T-helper 1 cell treated with Interleukin-12 subunit alpha and Interleukin-12 subunit beta and Interleukin-4 antibody, amounts not matched to agents 30 ng/mL and 1 ng/mL, for 36 hours (primary cell): Measurements from ENCODE around the gene DLEC1. TPM values are rescaled to one million over a fixed set of nuclear protein-coding genes. Genes with fewer than 3 reads are reported as not detected.

Experiments
- intact Hi-C: fragments of 100-400 bp; cut with micrococcal nuclease; formaldehyde crosslinking; loops from one replicate; pipeline ENCODE4 v1.15.1; 2024
- total RNA-seq: library from RNA; stranded (reverse); gene quantifications from 2 replicates; pipeline ENCODE4 v1.2.3, GENCODE V29; 2022

Gene DLEC1
- total RNA-seq, 1 donor from 2014 or later: 3.9 TPM

GRCh38 chr3:38101811-38102443, 62.9 kb downstream of the DLEC1 start:
- intact Hi-C loops: no loop called here

- intact Hi-C loops: no loop called here
Measured at GRCh38 chr3:38102444-38102814, 63.4 kb downstream of the DLEC1 start.

DNA sequence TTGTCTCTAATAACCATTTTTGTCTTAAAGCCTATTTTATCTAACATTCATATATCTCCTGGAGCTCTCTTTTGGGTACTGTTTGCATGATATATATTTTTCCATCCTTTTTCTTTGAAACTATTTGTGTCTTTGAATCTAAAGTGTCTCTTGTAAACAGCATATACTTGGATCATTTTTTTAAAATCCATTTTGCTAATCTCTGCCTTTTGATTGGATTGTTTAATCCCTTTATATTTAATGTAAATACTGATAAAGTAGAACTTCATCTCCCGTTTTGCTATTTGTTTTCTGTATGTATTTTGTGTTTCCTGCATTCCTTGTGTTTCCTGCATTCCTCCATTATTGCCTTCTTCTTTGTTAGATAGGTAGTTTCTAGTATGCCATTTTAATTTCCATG, 66.5 kb downstream of the DLEC1 start:
- intact Hi-C loops: no loop called here

DNA sequence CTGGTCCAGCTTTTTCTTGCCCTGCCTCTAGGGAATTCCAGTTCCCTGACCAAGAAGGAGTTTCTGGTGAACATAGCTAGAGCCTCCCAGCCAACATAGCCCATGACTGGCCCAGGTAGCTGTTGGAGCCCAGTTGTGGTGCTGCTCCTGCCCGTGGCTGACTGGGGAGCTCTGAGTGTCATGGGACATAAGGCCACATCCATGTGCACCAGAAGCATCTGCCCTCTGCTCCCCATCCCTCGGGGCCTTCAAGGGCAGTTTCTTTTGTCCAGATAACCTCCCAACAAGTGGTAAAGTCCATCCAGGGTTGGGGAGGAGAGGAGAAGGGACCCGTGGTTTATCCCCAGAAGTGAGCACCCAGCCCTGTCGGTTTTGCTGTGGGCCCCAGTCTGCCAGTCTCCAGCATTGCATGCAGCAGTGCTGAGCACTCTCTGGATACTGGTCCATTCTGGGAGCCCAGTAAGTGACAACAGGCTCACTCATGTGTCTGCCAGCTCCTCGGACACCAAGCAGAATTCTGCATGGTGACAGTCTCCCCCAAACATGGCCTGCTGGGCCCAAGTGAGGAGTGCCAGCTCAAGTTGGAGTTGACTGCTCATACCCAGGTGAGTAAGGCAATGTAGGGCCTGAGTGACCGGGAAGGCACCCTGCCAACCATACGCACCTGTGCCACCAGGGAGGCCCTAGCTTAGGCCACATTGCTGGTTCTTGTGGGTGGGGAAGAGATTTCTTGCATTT, 69.1 kb downstream of the DLEC1 start:
- intact Hi-C loops: no loop called here

DNA sequence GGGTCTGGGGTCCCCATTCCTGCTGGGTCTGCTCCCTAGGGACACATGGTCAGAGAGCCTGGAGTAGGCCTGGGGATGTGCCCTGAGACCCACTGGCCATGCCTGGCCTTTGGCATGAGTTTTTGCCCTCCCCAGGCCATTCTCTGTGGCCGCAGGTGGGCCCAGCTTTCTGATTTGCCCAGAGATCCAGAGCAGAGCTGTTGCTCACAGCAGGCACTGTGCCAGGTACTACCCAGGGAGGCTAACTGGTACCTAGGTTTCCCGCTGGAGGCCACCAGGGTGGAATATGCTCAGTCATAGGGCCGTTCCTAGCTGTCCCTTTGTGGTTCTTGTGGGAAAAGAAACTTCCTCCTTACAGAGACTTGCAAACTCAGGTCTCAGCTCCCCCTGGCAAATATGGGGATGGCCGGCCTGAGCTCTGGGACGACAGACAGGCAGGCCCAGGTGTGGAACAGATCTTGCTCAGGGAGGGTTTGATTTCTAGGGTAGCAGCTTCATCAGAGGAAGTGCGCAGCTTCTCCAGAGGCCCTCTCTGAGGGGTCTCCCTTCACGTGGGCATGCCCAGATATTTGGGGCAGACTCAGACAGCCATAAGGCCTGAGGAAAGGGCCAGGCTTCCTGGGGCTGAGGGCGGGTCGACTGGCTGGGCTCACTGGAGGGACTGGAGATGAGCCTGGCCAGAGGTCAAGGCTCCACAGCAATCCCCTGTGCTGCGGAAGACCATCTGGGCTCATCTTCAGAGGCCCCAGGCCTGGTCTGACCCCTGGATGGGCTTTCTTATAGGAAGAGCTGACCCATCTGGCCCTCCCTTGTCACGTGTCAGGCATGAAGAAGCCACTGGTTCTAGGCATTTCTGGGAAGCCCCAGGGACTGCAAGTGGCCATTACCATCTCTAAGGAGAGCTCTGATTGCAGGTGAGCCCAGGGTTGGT, 69.9 kb downstream of the DLEC1 start:
- intact Hi-C loops: no loop called here

DNA sequence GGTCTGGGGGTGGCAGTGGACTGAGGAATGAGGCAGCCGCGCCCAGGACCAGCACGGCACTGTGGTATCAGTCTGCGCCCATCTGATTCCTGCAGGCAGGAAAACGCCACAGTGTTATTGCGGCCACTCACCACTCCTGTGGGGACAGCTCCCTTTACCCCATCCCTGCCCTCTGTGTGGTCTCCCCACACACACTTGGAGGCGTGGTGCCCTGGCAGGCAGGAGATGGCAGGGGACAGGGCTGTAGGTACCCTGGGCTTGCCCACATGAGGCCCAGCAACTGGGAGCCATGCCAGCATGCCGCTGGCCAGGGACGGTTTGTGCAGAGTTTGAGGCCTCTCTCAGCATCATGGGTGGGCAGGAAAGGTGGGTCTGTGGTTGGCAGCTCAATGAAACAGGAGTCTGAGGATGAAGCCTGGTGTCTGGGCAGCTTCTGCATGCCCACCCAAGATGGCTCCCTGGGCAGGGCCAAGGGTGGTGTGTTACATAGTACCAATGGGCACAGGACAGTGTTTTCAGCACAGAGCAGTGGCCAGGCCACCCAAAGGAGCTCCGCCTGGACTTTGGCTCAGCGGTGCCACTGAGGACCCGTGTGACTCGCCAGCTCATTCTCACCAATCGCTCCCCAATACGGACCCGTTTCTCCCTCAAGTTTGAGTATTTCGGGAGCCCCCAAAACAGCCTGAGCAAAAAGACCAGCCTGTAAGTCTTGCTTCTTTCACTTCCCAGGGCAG, 70.7 kb downstream of the DLEC1 start:
- intact Hi-C loops: no loop called here

DNA sequence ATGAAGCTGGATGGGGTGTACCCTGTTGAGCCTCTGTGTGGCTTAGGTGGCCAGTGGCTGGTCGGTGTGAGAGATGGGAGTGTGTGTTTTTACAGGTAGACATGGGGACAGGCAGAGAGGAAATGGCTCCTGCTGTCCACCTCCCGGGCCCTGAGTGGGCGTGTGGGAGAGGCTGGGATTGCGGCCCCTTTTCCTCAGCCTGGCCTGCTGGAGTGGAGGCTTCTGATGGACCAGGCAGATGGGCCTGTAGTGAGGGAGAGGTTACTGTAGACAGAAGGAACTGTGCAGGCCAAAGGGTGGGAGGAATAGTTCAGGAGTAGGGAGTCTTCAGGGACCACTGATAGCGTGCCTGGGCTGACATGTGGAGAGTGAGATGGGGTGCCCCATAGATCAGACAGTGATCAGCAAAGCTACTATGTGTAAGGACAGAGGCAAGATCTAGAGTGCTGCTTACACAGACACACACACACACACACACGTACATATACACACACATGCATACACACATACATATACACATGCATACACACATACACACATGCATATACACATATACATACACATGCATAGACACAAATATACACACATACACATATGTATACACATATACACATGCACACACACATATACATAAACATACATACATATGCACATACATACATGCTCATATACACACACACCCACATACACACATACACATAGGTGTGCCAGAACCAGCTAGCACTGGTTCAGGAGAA, 71.5 kb downstream of the DLEC1 start:
- intact Hi-C loops: no loop called here

- intact Hi-C loops: no loop called here
Measured at GRCh38 chr3:38111201-38111600, 72.2 kb downstream of the DLEC1 start.

DNA sequence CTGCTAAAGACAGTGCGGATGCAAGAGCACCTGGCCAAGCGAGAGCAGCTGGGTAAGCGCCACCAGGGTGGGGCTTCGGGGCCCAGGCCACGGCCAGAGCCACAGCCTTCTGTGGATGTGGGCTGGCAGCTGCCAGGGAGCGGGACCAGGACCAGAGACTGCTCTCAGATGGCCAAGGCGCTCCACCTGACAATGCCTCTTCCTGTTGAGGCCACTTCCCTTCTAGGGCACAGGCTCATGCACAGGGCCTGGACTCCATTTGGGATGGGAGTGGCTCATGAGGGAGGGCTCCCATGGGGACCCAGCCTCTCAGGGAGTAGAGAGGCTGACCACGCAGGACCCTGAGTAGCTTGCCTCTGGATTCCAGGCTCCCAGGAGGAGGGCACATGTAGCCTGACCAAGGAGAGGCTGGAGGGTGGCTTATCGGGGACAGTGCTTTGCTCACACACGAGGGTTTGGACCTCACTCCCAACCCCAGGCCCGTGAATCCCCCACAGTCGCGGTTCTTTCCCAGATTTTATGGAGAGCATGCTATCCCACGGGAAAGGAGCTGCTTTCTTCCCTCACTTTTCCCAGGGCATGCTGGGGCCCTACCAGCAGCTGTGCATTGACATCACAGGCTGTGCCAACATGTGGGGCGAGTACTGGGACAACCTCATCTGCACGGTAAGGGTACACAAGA, 72.8 kb downstream of the DLEC1 start:
- intact Hi-C loops: no loop called here

GRCh38 chr3:38112378-38112761, 73.4 kb downstream of the DLEC1 start:
- intact Hi-C loops: no loop called here

DNA sequence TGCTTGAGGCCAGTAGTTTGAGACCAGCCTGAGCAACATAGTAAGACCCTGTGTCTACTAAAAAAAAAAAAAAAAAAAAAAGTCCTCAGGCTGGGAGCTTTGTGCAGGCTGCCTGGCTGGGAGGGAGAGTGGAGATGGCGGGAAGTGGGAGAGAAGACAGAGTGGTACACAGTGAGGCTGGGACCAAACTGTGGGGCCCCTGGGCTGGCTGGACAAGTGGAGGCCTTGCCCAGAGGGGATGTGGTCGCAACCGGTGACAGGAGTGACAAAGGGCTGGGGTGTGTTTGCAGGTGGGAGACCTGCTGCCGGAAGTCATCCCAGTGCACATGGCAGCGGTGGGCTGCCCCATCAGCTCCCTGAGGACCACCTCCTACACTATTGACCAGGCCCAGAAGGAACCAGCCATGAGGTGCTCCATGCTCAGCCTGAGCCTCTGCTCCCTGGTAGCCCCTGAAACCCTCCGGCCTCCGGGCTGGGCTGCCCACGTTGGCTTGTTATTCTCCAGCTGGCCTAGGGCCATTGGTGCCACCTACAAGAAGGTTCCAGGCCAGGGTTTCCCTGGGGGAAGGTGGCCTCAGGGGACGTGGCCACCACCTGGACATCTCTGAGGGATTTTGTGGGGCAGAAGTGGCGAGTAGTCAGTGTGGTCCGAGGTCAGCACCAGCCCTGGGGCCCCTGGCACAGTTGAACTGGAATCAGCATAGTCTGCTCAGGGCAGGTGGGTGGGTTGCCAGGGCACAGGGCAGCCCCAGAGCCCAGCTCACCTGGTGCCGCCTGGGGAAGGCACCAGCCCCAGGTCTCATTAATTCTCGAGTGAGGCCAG, 75.3 kb downstream of the DLEC1 start:
- intact Hi-C loops: no loop called here

DNA sequence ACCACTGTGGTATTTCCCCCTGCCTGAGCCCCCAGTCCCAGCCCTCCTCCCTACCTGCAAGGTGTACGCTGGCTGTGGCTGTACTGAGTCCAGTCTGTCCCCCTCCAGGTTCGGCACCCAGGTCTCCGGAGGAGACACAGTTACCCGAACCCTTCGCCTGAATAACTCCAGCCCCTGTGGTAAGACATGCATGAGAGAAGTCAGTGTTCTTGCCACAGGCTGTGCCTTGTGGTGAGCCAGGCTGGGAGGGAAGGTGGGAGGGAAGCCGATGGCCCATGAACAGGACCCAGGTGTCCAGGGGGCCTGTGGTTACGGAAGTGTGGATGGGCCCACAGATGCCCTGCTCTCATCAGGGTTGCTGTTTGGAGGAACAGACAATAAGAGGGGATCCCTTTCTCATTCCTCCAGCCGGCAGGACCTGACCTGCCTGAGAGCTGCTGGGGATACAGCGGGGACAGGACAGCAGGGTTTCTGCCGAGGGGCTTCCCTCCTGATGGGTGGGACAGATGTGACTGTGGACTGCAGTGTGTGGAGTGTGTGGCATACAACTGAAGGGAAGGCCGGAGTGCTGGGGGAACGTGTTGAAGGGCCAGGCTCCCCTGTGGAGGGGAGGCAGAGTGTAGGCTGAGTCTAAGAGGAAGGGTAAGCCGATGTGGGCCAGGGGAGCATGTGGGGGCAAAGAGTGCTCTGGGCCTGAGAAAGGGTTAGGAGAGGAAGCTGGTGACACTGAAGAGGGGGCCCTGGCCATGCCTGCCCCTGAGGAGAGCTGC, 76.1 kb downstream of the DLEC1 start:
- intact Hi-C loops: loop anchor here (5.0 kb wide), 2 partner anchors 142 to 537 kb away; no protein-coding TSS in a partner anchor

- intact Hi-C loops: loop anchor here (5.0 kb wide), 2 partner anchors 141 to 536 kb away; no protein-coding TSS in a partner anchor
Measured at GRCh38 chr3:38115645-38116427, 76.8 kb downstream of the DLEC1 start.

DNA sequence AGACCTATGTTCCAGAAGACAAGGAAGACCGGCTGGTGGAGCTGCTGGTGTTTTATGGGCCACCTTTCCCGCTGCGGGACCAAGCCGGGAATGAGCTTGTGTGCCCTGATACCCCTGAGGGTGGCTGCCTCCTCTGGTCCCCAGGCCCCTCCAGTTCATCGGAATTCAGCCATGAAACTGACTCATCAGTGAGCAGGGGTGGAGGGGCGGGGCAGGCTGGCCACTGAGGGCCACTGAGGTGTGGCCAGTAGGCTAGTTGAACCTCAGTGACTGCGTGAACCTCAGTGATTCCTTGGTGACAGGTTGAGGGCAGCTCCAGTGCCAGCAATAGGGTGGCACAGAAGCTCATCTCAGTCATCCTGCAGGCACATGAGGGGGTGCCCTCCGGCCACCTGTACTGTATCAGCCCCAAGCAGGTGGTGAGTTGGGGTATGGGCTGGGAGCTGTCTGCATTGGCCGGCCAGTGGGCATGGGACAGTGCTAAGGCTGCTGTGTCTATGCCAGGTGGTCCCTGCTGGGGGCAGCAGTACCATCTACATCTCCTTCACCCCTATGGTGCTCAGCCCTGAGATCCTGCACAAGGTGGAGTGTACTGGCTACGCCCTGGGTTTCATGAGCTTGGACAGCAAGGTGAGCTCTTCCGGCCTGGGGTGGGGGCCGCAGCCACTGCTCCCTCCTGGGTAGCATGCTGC, 77.6 kb downstream of the DLEC1 start:
- intact Hi-C loops: loop anchor here (5.0 kb wide), 2 partner anchors 141 to 536 kb away; no protein-coding TSS in a partner anchor

- intact Hi-C loops: loop anchor here (5.0 kb wide), 2 partner anchors 140 to 535 kb away; no protein-coding TSS in a partner anchor
Measured at GRCh38 chr3:38117163-38117716, 78.2 kb downstream of the DLEC1 start.

DNA sequence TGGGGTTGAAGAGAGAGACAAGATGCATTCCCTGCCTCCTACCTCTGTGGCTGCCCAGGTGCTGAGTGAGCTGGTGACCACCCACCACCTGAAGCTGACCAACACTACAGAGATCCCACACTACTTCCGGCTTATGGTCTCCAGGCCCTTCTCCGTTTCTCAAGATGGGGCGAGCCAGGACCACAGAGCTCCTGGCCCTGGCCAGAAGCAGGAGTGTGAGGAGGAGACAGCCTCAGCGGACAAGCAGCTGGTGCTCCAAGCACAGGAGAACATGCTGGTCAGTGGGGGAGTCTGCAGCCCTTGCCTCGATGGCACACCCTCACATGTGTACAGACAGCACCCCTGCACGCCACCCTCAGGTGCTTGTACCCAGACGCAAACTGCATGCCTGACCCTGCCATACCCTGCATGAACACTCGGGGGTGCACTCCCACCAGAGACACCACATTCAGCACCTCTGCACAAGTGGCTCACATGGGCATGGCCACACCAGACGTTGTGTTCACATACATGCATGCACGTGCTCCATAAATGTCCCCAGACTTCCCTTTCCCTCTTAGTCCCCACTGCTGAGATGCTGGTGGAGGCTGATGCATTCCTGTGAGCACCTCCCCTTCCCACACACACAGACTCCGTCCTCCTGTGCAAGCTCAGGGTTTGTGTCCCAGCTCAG, 78.9 kb downstream of the DLEC1 start:
- intact Hi-C loops: loop anchor here (1.0 to 5.0 kb wide), 7 partner anchors 19 to 534 kb away; partner anchors contain the start of genes ACAA1, EXOG and XYLB
